ENCODE measurements around the gene PRB3. TPM values are rescaled to one million over a fixed set of nuclear protein-coding genes. Genes with fewer than 3 reads are reported as not detected.

PRB3 gene
- total and polyA plus RNA-seq, 2 donors (not counting 1 experiment from before 2014, with no cell fraction given), result not detected

DNA sequence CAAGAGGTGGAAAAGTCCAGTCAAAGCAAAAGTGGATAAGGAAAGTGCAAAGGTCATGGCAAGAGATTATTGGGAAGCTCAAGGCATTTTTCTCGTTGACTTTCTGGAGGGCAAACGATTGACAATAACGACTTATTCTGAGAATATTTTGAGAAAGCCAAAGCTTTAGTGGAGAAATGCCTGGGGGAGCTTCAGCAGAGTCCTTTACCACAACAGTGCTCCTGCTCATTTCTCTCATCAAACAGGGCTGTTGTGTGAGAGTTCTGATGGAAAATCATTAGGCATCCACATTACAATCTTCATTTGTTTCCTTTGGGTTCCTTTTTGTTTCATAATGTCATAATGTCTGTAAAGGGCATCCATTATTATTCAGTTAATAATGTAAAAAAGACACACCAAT is 26.9 kb downstream of the PRB3 start:
- Histone ChIP-seq H3K79me2 (ENCODE audit: control insufficient read depth, insufficient read depth, low read length) (no peaks in the 10 kb centered on the region), H3K4me2 (ENCODE audit: extremely low read depth, insufficient read depth, low read length) (no peak overlapping the region), H3K4me1 (ENCODE audit: control insufficient read depth, extremely low read depth, insufficient read depth, low read length) (no peaks in the 10 kb centered on the region), H3K9ac (ENCODE audit: insufficient read depth, low read length) (no peak overlapping the region), H4K20me1 (ENCODE audit: control insufficient read depth, extremely low read depth, insufficient read depth, low read length) (no peaks in the 10 kb centered on the region), H3K36me3 (ENCODE audit: control insufficient read depth, insufficient read depth, low read length) (no peaks in the 10 kb centered on the region), H3K9me3 (ENCODE audit: control insufficient read depth, insufficient read depth, low read depth, low read length) (no peaks in the 10 kb centered on the region), H3K27ac (ENCODE audit: insufficient read depth, low read length) (no peak overlapping the region), H3K4me3 (replicated peaks in 1 of 4; ENCODE audit: control extremely low read depth in 1 of 4, insufficient read depth in 1 of 4, low read depth in 3 of 4, low read length in 4 of 4) (no peak overlapping the region), H3K27me3 (ENCODE audit: control insufficient read depth, insufficient read depth, low read length) (no peaks in the 10 kb centered on the region), H2AFZ (ENCODE audit: low read length) (no peak overlapping the region)
- TF ChIP-seq, protein P1, sequence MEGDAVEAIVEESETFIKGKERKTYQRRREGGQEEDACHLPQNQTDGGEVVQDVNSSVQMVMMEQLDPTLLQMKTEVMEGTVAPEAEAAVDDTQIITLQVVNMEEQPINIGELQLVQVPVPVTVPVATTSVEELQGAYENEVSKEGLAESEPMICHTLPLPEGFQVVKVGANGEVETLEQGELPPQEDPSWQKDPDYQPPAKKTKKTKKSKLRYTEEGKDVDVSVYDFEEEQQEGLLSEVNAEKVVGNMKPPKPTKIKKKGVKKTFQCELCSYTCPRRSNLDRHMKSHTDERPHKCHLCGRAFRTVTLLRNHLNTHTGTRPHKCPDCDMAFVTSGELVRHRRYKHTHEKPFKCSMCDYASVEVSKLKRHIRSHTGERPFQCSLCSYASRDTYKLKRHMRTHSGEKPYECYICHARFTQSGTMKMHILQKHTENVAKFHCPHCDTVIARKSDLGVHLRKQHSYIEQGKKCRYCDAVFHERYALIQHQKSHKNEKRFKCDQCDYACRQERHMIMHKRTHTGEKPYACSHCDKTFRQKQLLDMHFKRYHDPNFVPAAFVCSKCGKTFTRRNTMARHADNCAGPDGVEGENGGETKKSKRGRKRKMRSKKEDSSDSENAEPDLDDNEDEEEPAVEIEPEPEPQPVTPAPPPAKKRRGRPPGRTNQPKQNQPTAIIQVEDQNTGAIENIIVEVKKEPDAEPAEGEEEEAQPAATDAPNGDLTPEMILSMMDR (conservative IDR thresholded peaks at IDR 0.05 in 1 of 2, IDR thresholded peaks at IDR 0.05 in 1 of 2; ENCODE audit: low read depth in 1 of 2, low read length in 2 of 2), result no peak
- TF ChIP-seq EZH2 (IDR thresholded peaks at IDR 0.05; ENCODE audit: low read length, missing control alignments), result no peak
- no peak for DNase-seq (ENCODE audit: low read depth in 2 of 2)

DNA sequence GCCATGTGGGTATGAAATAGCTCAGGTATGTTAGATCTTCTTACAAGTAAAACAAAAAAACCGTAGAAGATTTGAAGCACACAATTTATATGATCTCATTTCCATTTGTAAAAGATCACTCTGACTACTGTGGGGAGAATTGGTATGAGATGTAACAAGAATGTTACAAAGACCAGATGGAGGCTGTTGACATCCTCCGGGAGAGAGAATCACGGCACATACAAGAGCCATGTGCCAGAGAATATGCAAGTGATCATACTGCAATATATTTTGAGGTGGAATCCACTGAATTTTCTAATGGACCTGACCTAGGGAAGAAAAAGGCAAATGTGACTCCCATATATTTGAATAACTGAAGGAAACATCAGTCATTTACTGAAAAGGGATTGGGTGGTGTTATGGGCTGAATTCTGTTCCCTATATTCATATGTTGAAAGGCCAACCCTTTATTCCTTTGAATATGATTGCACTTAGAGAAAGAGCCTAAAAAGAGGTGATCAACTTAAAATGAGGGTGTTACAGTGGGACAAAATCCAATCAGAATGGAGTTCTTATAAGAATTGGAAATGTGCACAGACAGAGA is 29.1 kb downstream of the PRB3 start:
- no peaks in the 10 kb centered on the region for H3K36me3 ChIP-seq (ENCODE audit: control insufficient read depth, insufficient read depth, low read length)
- no peaks in the 10 kb centered on the region for H3K79me2 ChIP-seq (ENCODE audit: control insufficient read depth, insufficient read depth, low read length)
- H2AFZ ChIP-seq (ENCODE audit: low read length), result no peak overlapping the region
- H3K4me3 ChIP-seq (replicated peaks in 1 of 4; ENCODE audit: control extremely low read depth in 1 of 4, insufficient read depth in 1 of 4, low read depth in 3 of 4, low read length in 4 of 4), result no peak overlapping the region
- no peak for DNase-seq (ENCODE audit: low read depth in 2 of 2)
- no peaks in the 10 kb centered on the region for H3K9me3 ChIP-seq (ENCODE audit: control insufficient read depth, insufficient read depth, low read depth, low read length)
- H3K4me2 ChIP-seq (ENCODE audit: extremely low read depth, insufficient read depth, low read length), result no peak overlapping the region
- H3K9ac ChIP-seq (ENCODE audit: insufficient read depth, low read length), result no peak overlapping the region
- H3K27me3 ChIP-seq (ENCODE audit: control insufficient read depth, insufficient read depth, low read length), result no peaks in the 10 kb centered on the region
- H3K27ac ChIP-seq (ENCODE audit: insufficient read depth, low read length), result no peak overlapping the region
- no peak for TF ChIP-seq EZH2 (IDR thresholded peaks at IDR 0.05; ENCODE audit: low read length, missing control alignments)
- TF ChIP-seq, protein P1 (conservative IDR thresholded peaks at IDR 0.05 in 1 of 2, IDR thresholded peaks at IDR 0.05 in 1 of 2; ENCODE audit: low read depth in 1 of 2, low read length in 2 of 2), result no peak
- H4K20me1 ChIP-seq (ENCODE audit: control insufficient read depth, extremely low read depth, insufficient read depth, low read length), result no peaks in the 10 kb centered on the region
- no peaks in the 10 kb centered on the region for H3K4me1 ChIP-seq (ENCODE audit: control insufficient read depth, extremely low read depth, insufficient read depth, low read length)

DNA sequence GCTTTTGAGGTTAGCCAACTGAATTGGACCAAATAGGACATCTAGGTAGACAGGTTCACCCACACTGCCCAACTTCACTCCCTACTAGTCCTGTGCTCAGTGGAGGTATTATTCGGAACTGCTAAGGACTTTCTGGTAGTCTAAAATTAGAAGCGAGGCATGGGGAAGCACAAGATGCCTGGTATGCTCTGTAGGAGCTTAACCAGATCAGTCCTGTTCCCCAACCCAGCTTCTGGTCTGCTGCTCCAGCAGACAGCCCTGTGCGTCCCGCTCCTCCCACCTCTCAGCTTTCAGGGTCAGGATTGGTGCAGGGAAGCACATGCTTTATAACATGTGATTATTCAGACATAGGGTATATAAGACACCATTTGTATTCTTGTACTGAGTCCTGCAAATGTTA is 31.2 kb downstream of the PRB3 start:
- H3K27me3 ChIP-seq (ENCODE audit: control insufficient read depth, insufficient read depth, low read length), result no peaks in the 10 kb centered on the region
- no peaks in the 10 kb centered on the region for H3K9me3 ChIP-seq (ENCODE audit: control insufficient read depth, insufficient read depth, low read depth, low read length)
- no peak overlapping the region for H3K27ac ChIP-seq (ENCODE audit: insufficient read depth, low read length)
- no peak for DNase-seq (ENCODE audit: low read depth in 2 of 2)
- no peaks in the 10 kb centered on the region for H4K20me1 ChIP-seq (ENCODE audit: control insufficient read depth, extremely low read depth, insufficient read depth, low read length)
- no peak overlapping the region for H3K9ac ChIP-seq (ENCODE audit: insufficient read depth, low read length)
- no peaks in the 10 kb centered on the region for H3K4me1 ChIP-seq (ENCODE audit: control insufficient read depth, extremely low read depth, insufficient read depth, low read length)
- H3K79me2 ChIP-seq (ENCODE audit: control insufficient read depth, insufficient read depth, low read length), result no peaks in the 10 kb centered on the region
- no peaks in the 10 kb centered on the region for H3K36me3 ChIP-seq (ENCODE audit: control insufficient read depth, insufficient read depth, low read length)
- H3K4me2 ChIP-seq (ENCODE audit: extremely low read depth, insufficient read depth, low read length), result no peak overlapping the region
- no peak for TF ChIP-seq EZH2 (IDR thresholded peaks at IDR 0.05; ENCODE audit: low read length, missing control alignments)
- TF ChIP-seq, protein P1 (conservative IDR thresholded peaks at IDR 0.05 in 1 of 2, IDR thresholded peaks at IDR 0.05 in 1 of 2; ENCODE audit: low read depth in 1 of 2, low read length in 2 of 2), result no peak
- H3K4me3 ChIP-seq (replicated peaks in 1 of 4; ENCODE audit: control extremely low read depth in 1 of 4, insufficient read depth in 1 of 4, low read depth in 3 of 4, low read length in 4 of 4), result no peak overlapping the region
- H2AFZ ChIP-seq (ENCODE audit: low read length), result no peak overlapping the region

Measured in fibroblast of lung (primary cell).